GM19238 (cell line): ENCODE results near the gene CAPN7.

Experiments used
- DNase-seq: peaks from one replicate; pipeline ENCODE4 v3.0.0; 2011; ENCODE audit warnings: low spot score; ENCODE audit not compliant: insufficient read length

CAPN7 gene

DNA sequence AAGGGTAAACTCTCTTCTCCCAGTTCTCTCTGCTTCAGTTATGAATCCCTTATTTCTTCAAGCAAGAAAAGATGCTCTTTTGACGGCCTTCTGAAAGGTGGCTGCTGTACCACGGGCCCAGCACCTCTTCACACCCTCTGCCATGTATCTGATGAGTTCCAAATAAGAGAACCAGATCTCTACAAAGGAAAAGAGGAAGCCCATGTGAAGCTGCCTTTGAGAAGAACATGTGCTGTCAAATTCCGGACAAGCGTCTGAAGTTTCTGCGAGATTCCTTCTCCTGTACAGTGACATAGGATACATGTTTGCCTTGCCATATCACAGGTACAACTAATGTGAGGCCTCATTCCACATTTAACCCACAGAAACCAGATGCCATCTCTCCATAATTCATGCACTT, 67.2 kb downstream of the CAPN7 start:
- DNase-seq = no peak

DNA sequence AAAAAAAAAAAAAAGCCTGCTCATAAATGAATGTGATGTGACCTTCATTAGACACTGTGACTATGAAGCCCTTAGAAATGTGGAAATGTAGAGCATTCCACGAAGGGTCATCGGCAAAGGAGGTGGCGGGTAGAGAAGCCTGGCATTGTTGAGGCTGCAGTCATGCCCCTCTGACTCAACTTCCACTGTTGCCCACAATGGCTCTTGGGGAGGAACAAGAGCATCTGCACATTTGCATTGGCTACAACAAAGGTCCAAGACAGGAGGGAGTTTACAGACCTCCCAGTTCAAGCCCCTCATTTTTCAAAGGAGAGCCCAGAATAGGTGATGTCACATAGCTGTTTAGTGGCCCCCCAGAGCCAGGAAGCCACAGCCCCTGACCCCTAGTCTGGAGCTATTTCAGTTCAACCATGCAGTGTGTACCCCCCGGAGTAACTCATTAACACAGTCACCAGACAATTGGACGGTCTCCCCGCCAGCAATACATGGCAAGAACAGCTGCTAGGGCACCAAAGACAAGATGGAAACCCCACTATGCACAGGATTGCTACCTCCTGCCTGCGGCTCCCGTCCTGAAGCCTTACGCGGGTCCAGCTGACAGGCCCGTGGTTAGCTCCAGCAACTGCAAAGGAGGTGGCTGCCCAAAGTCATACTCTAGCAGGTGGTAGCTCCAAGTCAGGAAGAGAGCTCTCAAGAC, 70.1 kb downstream of the CAPN7 start:
- DNase-seq = no peak

DNA sequence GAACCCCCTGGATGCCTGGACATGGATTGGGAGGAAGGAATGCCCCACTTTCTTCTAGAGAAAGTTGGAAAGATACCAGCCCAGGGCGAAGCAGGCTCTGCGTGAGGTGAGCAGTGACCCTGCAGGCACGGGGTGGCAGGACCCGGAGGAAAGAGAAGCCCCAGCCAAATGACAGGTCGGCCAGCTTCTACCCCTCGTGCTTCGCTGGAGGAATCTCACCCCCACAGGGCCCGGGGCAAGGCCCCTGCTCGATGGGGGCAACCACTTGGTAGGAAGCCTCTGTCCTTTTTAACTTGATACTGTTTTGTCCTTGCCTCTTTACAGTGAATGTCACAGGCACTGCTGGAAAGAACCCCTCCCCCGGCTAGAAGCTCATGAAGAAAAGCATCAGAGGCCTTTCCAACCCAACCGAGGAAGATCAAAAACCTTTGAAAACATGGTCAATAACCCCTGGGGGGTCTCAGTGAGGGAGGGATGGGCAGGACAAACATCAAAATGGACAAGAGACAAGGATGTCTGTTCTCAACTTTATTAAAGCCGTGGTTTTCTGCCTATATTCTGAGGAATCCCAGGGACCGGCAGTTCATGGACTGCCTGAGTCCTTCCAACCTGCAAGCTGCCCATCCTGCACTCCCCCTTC, 71.9 kb downstream of the CAPN7 start:
- DNase-seq = no peak

DNA sequence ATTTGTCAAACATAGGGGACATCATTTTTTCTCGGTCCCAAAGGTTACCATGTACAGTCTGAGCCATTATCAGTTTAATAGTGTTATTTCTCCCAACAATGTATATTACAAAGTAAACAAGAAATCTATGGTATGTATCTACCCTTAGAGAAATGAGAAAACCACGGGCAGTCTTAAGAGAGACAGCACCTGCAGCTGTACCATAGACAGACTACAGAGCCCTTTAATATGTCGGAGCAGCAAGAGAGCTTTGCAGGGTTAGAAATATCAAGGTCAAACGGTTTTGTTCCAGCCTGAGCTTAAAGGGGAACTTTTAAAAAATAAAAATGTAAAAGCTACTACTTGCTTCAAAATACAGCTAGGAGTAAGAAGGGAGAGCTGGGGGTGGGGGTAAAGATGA, 73.2 kb downstream of the CAPN7 start:
- no peak for DNase-seq

DNA sequence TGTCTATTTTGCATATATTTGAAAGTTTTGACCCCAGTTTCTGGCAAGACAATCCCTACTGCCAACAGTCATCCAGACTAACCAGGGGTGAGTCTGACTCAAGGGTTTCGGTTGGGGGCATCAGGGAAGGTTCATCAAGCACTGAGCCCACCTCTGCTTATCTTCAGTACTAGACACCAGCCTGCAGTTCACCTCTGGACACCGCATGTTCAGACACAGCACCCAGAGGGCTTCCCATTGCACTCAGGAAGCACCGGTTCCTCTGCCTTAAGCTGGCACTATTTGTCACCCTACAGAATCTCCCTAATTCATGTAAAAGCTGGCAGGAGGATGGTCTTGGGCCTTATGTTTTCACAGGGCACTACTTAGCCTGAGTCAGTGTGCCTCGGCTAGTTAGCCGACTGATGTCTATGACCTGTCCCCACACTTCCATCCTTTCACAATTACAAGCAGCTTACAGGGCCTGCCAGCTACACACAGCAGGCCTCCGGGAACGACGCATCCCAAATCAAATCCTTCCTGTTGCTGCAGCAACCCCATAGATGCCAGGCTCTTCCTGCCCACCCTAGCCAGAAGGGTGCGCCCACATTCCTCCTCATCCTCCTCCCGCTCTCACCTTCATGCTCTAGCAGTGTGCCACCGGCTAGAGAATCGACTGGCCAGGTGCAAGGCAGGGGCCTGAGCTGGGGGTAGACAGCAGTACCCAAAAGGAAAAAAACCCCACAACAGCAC, 73.8 kb downstream of the CAPN7 start:
- no peak for DNase-seq

DNA sequence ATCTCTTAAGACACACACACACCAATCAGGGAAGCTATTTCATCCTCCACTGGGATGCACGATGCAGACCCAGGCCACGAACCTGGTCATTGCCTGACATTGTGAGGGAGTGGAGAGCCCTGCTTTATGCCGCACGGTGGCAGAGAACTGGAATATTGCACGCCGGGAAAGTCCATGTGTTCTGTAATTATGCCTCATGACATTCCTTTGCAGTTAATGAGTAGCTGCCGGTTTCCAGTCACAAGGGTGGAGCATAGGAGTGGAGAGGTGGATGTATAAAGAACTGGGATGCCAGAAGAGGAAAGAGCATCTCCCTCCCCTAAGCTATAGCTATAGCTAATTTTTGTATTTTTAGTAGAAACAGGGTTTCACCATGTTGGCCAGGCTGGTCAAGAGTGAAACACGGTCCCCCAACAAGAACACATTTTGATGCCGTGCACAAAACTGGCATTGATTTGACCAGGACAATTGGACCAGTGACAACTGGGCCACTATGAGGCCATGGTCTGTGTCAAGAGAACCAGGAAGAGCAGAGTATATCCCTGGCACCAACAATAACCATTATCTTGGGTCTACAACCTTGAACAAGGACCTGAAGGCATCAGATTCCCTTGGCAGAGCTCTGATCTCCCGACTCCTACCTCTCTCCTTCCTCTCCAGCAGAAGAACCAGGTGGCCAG, 74.9 kb downstream of the CAPN7 start:
- DNase-seq = no peak

DNA sequence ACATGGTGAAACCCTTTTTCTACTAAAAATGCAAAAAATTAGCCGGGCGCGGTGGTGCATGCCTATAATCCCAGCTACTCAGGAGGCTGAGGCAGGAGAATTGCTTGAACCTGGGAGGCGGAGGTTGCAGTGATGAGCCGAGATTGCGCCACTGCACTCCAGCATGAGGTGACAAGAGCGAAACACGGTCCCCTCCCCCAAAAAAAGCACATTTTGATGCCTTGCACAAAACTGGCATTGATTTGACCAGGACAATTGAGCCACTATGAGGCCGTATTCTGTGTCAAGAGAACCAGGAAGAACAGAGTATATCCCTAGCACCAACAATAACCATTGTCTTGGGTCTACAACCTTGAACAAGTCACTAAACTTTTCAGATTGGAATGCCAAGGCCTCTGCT, 75.8 kb downstream of the CAPN7 start:
- no peak for DNase-seq

DNA sequence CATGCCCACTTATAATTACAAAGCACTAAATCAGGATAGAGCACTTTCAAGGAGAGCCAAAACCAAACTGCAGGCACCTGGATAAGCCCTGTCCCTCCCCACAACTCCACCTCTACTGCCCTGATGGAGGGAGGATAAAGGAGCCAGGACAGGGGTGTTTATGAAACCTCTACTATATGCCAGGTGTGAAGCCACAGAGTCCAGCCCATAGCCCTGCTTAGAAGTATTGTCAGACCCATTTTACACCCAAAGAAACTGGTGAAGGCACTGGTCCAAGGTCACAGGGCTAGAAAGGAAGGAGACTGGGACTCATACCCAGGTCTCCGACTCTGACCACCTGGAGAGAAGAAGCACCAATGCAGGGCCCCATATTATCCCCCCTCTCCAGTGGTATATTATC, 77.7 kb downstream of the CAPN7 start:
- DNase-seq = no peak

DNA sequence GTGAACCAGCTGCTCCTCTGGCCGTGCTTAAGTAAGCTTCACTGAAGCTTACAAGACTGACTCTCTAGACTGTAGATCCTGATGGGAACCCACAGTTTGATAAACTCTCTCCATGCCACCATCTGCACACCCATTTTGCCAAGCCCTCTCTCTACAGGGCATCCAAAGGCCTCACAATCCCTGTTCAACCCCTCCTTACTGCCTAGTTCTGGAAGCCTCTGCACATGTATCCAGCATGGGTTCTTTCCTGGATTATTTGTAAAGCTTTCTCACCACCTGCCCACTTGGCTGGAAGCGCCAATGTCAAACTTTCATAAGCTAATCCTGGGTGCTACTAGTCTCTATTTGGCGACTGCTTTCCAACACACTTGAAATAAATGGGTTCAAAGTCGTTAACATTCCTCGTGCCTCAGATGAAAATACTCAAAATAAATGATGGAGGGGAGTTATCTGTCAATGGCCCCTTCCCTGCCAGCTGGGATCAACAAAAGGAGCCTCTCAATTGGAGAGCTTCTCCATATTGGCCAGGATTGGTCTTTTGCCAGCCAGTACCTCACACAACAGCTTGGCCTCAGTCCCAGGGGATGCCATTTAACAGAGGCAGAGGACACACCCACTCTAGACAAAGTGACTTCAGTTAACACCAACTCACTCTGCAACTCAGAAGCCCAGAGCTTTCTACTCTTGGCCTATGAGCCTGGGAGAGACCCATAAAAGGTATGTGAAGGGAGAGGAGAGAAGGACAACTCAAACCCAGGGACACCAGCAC, 78.3 kb downstream of the CAPN7 start:
- no peak for DNase-seq

DNA sequence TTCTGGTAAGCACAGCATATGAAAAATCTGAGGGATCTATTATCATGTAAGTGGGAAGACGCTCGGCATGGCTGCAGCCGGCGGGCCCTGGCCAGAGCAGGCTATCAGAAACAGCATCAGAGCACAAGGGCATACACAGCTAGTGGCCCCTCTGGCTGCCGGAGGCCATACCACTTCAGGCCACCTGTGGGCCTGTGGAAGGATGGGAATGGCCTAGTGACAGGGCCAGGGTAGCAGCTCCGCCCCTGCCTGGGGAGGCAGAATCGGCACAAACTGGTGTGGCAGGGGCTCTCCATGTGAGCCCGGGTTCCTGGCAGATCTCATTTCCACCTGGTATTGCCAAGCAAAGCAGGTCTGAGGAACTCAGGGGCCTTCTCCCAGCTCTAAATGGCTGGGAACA, 80.0 kb downstream of the CAPN7 start:
- no peak for DNase-seq

DNA sequence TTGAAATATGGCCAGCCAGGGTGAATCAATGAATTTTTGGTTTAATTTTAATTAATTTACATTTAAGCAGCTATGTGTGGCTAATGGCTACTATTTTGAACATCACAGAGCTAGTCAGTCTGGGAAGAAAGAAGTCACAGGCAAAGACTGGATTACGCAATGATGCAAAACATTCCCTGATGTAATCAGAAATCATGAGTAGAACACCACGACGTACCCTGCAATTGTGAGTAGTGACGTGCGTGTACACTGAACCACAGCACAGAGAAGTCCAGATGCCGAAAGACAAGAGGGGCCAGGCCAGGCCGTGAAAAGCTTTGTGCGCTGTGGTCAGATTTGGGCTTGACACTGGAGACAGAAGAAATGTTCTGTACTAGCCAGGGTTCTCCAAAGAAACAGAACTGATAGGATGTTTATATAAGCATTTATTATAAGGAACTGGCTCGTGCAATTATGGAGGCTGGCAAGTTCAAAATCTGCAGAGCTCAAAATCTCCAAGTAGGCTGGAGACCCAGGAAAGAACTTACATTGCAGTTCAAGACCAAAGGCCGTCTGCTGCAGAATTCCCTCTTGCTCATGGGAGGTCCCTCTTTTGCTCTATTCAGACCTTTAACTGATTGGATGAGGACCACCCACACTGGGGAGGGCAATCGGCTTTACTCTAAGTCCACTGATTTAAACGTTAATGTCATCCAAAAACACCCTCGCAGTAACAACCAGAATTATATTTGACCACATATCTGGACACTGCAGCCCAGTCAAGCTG, 81.7 kb downstream of the CAPN7 start:
- DNase-seq = no peak

DNA sequence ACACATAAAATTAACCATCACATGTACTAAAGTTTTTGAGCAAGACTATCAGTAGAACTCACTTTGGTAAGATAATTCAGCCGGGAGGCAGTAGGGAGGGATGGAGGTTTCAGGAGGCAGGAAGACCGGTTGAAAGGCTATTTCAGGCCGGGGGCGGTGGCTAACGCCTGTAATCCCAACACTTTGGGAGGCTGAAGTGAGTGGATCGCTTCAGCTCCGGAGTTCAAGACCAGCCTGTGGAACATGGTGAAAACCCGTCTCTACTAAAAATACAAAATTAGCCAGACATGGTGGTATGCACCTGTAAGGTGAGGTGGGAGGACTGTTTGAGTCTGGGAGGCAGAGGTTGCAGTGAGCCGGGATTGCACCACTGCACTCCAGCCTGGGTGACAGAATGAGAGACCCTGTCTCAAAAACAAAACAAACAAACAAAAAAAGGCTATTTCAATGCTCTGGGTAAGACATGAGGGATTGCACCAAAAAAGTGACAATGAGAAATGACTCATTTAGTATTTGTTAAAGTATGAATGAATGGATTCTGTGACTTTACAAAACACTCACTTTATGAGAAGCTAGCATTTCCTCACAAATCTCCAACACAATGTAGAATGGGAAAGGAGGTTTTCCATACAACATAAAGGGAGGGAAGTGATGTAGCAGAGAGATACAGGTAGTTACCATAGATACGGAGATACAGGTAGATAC, 82.4 kb downstream of the CAPN7 start:
- DNase-seq = no peak

DNA sequence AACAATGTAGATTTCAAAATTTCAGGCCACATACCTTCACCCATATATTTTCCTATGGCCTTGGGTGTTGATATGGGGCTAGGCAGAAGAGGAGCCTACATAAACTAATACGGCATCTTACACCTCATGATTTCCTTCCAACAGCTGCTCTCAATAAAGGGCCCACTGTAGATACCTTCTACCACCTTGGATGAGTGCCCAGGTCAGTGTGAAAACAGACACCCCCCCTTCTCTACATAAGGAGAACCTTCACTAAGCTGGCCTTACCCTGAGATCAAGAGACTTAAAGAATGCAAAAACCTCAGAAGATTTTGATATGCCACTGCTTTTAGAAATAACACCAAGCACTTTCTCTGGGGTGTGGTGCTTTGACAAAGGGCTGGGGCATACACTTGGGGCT, 83.6 kb downstream of the CAPN7 start:
- DNase-seq = no peak

DNA sequence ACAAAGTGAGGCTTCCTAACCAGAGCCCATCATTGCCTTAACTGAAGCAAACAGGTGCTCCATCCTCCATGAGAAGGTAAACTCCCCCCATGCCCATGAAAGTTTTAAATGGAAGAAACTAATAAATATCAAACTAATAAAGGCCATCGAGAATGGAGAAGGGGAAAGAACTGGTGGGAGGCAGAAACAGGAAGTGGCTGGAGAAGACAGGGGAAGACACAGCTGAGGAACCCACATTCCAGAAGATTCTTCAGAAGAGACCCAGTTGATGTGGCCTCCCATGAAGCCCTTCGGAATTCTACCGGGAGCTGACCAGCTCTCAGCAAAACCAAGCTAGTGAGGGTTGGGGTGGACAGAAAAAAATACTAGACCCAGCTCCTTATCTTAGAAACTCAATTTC, 84.7 kb downstream of the CAPN7 start:
- no peak for DNase-seq

DNA sequence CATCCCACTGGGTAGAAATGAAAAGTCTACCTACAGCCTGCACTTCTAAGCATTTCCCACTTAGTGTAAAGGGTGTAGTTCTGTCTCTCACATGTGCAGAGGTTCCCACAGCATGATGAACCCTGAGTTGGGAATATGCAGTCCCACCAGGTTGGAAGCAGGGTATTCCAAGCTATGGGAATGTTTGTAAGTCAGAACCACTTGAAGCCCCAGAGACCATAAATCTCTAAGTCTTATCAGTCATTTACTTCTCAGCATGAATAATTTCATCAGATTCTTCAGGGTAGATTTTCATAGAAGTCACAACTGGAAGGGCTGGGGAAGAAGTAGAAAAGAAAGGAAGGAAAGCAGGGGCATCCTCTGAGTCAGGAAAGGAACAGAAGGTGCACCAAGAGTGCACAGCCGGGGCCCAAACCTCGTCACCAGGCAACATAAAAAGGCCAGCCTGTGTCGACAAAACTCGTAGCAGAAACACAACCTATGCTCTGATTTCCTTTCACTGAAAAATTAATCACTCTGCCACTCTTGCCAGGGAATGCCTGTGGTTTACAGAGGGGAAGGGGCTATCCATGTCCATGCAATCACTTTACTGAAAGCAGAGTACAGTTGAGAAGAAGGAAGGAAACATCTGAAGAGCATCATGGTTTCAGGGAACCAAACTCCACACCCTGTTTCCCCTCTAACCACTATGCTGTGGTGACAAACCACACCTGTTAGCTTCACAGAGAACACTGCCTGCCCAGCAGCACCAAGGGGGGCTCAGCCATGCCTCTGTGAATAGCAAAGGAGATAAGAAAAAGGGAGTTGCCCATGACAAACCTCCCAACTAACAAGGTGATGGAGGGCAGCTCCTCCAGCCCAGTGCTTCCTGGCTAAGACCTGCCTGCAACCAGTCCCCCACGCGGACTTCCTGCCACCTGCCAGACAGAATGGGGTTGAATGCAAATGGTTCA, 85.8 kb downstream of the CAPN7 start:
- peak; percentile 62 for DNase-seq

DNA sequence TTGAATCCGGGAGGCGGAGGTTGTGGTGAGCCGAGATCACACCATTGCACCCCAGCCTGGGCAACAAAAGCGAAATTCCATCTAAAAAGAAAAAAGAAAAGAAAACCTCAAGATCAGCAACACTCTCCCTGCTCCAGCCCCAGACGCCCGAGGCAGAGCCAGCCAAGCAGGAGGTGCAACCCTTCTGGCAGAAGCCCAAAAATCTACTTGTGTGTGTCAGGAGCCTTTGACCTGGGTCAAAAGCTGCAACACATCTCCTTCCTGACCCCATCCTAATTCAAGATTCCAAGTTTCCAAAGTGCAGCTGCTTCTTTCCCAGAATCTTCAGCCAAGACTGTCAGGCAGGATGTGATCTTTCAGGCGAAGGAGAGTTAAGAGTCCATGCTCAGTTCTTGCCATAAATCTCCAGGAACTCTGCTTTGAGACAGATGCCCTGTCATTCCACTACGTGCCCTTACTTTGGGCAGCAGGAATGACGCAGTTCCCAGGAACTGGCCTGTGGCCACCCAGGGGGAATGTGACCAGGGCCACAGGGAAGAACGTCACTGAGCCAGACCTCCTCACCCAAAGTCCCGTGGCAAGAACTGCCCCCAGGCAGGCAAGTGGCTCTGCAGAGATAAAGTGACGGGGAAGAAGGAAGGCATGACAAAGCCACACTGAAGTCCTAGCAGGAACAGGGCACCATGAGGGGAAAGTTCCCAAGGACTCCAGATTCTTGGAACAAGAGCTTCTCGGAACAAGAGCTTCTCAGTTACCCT, 86.9 kb downstream of the CAPN7 start:
- DNase-seq = no peak

DNA sequence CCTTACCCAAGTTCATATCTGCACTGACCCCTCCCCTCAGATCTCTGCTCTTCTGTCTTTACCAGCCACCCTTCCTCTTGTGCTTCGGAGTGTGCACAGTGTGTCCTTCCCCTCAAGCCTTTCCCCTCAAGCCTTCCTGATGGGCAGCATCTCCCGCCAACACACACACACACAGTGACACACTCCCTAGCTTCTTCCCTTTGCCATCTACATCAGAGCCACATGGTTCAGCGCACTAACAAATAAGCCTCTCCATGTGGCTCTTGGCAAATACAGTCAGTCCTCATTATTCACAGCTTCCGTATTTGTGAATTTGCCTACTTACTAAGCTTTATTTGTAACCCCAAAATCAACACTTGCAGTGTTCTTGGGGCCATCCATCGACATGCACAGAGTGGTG, 88.9 kb downstream of the CAPN7 start:
- no peak for DNase-seq

DNA sequence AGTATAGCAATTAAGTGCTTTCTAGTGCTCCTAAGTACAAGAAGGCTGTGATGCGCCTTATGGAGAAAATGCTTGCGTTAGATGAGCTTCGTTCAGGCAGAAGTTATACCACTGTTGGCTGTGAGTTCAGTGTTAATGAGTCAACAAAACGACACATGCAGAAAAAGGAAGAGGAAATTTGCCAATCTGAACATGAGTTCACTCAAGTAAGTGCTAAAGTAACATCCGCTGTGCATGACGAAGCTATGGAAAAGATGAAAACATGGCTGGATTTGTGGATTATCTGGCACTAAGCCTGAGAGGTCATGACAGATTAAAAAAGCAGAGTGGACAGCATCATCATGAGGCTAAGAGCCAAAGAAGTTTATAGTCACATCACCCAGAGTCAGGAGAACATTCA, 89.5 kb downstream of the CAPN7 start:
- no peak for DNase-seq
